Hippocampal formation (tissue), 2 donors: ENCODE measurements around the gene ENPP7.
"Not testable (repeated sequence)": the region's sequence is repeated elsewhere in the genome, so short reads cannot be mapped to it uniquely, and the experiment has no call there.

ENCODE experiments used
- DNase-seq, 2 donors: peaks; one replicate each; lab custom pipeline; 2025; lab: John Stamatoyannopoulos, UW

The ENPP7 gene

DNA sequence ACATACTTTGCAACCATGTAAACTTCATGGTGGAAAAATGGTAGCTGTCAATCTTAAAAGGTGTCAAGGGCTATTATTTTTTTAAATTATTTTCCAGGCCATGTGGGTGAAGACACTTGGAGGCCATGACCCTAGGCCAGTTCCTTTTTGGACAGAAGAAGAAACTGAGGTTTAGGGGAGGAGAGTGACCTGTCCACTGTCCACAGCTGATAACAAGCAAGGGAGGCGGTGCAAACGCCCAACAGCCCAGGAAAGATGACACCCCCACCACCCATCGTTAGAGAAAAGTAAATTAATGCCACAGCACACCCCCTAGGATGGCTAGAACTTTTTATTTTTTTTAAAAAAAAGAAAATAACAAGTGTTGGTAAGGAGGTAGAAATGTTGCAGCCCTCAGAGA, 19.2 kb downstream of the ENPP7 start:
- DNase-seq = no peak

DNA sequence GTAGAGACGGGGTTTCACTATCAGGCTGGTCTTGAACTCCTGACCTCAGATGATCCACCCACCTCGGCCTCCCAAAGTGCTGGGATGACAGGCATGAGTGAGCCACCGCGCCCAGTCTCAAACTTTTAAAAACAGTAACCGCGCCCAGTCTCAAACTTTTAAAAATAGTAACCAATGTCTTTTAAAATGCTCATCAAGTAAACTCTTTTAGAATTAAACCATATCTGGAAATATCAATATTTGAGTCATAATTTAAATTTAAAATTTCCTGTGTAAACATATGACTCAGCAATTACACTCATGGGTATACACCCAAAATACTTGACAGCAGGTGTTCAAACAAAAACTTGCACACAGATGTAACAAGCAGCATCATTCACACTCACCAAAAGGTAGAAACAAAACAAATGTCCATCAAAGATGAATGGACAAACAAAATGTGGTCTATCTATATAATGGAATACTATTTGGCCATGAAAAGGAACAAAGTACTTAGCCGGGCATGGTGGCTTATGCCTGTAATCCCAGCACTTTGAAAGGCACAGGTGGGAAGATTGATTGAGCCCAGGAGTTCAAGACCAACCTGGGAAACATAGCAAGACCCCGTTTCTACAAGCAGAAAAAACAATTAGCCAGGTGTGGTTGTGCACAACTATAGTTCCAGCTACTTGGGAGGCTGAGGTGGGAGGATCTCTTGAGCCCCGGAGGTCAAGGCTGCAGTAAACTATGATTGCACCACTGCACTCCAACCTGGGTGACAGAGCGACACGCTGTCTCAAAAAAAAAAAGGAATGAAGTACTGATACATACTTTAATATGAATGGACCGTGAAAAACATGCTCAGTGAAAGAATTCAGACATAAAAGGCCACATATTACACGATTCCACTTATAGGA, 20.2 kb downstream of the ENPP7 start:
- DNase-seq = no peak

DNA sequence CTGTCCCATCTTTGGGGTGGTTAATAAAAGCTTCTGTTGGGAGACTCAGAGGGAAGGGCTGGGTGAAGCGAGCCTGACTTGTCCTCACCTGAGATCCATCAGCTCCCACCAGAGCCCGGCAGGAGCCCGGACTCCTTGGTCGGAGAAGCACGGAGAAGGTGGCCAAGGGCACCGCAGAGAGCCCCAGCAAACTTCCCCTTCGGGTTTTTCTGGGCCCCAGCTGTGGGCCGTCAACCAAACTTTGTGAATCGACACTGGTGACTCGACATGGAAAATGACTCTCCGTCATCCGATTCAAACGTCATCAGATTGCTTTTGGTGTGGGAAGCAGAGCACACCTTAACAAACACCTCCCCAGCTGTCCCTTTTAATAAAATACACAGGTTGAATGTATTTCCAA, 21.4 kb downstream of the ENPP7 start:
- DNase-seq = no peak

DNA sequence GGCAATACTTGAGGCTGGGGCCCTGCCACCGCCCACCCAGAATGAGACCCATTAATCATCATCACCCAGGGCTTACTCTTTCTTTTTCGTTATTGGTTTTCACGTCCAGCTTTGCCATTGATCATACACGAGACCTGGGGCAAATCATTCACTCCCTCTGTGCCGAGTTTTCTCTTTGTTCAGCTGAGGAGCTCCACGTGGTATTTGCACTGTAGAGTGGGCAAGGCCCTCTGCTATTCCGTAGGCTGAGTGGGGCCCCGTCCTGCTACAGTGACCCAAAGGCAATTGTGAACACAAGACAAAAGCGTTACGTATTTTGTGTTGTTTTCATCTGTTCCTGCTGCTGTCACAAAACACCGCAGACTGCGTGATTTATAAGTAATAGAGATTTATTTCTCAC, 23.6 kb downstream of the ENPP7 start:
- no peak for DNase-seq

DNA sequence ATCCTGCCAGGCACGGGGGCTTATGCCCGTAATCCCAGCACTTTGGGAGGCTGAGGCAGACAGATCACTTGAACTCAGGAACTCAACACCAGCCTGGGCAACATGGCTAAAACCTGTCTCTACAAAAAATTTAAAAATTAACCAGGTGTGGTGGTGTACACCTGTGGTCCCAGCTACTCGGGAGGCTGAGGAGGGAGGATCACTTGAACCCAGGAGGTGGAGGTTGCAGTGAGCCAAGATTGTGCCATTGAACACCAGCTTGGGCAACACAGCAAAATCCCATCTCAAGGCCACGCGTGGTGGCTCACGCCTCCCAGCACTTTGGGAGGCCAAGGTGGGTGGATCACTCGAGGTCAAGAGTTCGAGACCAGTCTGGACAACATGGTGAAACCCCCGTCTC, 24.2 kb downstream of the ENPP7 start:
- not testable (repeated sequence) for DNase-seq

DNA sequence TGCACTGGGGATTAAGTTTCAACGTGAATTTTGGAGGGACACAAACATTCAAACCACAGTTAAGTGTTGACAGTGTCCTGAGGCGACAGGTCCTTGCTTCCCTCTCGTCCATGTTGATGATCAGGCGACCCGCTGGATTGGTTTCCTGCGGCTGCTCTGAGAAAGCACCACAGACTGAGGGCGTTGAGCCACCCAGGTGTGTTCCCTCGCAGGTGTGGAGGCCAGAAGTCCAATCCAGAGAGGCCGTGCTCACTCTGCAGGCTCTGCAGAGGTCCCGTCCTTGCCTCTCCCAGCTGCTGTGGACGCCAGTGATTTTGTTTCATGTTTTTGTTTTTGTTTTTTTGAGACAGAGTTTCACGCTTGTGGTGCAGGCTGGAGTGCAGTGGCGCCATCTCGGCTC, 24.8 kb downstream of the ENPP7 start:
- DNase-seq = no peak

DNA sequence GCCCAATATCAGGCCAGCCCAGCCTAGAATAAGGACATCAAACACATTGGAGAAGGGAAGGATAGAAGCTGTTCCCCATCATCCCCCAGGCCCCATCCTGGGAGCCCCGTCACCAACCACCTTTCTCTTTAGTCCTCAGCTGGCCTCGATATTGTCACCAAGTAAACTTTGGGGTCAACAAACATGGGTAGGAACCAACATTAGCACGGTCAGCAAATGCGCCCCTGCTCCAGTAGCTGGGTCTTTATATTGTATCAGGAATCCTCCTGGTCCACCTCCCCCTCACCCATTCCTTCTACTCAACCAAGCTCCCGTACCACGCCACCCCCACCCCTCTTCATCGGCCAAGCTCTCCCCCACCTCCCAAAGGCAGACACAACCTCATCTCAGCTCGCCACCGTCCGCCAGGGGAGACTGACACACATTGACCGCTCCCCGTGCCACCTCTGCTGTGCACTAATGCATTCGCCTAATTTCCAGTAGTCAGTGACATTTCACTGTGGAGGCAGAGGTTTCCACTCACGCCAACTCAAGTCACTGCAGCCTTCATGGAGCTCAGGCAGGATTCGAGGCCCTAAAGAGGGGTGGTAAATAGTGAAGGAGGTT, 26.5 kb downstream of the ENPP7 start:
- DNase-seq = no peak

DNA sequence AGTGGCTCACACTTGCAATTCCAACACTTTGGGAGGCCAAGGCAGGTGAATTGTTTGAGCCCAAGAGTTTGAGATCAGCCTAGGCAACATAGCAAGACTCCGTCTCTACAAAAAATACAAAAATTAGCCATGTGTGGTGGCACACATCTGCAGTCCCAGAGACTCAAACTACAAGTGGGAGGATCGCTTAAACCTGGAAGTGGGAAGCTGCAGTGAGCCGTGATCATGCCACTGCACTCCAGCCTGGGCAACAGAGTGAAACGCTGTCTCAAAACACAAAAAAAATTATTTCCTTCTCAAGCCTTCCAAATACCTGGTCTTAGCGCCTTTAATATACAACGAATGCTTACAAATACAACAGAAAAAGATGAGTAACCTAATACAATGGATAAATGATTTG, 27.5 kb downstream of the ENPP7 start:
- DNase-seq = no peak

DNA sequence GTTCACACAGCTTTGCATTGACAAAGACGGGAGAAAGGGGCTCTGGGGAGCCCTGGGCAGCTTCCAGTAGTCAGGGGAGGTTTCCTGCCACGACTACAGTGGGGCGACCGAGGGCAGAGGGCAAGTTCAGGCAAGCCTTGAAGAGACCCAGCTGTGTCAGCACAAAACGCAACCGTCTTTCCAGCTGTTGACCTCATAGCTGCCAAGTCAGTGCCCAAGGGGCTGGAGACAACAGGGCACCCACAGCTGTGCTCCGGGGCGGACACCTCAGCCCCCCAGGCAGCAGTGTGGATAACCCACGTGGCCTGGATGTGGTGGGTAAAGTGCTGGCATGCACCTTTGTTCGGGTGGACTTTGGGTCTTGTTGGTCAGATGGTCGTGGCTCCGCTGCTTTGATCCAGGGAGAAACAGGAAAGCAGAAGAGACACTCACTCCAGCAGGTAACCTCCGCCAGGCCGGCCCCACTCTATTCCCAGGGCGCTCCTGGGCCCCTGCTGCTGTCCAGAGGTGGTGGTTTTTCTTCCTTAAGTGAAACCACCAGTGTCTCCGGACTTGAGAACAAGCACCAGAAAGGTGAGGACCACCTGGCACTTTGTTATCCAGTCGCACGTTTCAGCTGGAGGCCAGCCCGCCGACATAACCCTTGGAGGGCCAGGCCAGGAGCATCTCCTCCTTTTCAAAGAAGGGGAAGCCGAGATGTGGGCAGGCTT, 29.6 kb downstream of the ENPP7 start:
- no peak for DNase-seq

DNA sequence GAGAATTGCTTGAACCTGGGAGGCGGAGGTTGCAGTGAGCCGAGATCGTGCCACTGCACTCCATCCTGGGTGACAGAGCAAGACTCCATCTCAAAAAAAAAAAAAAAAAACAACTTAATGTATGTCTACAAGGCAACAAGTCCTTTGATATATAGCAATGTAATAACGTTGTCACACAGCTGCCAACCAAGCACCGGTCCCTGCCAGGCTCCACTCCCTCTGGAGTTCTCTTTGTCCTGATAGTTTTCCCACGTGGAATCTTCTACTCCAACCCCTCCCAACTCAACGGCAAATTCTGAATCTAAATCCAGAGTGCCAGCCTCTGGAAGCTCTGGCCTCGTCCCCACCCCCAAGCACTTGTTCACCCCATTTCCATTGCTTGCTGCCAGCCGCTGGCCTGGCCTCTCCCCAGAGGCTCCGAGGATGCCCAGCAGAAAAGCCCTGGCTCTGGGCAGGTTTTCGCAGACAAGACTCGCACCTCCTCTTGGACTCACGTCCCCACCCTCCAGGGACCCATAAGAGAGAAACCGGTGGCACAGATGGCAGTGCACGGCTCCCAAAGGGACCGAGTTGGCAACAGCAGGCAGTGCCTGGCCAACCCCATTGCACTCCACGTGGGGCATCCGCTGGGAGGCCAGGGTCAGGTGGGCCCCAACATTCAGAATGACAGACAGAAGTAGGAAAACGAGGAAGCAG, 31.3 kb downstream of the ENPP7 start:
- no peak for DNase-seq

DNA sequence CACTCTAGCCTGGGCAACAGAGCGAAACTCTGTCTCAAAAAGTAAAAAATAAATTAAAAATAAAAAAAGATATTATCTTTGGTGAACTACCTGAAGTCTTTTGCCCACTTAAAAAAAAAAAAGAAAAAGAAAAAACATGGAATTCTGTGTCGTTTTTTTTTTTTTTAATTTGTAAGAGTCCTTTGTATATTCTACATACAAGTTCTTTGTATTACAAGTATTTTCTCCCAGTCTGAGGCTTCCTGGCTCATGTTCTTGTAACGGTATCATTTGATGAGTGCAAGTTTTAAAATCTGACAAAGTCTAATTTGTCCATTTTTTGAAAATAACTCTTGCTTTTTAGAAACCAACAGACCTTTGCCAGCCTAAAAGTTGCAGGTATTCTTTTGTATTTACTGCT, 35.0 kb downstream of the ENPP7 start:
- no peak for DNase-seq

DNA sequence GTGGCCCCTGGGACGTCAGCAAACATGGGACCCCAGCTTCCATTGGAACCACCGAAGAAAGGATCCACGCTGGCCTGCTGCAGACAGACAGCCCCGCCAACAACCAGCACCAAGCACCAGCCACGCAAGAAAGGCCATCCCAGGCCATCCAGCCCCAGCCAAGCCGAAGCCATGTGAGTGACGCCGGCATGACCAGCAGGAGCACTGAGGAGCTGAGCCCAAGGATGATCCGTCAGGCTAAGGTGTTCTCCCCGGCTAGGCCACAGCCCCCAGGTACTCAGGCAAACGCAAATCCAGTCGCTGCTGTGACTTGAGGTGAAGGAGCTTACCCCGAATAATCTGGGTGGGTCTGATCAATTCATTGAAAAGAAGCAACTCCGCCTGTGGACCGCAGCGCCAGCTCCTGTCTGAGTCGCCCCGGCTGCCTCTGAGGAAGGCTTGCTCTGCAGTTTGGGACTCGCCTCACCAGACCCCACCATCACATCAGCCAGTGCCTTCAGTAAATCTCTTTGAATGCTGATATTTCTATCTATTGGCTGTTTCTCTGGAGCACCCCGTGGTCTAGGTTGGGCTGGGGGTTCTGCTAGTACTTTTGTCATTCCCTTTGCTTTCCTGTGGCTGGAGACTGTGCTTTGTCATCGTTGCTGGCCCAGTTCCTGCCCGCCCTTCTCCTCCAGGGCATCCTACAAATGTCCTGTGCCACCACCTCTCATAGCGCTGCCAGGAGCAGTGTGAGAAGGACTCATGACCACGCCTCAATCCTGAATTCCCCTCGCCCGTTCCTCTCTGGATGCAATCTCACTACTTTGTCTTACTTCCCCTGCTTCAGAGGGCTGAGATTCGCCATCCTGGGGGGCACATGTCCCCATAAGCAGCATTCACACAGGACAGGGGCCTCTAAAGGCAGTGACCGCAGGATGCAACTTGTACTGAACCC, 39.1 kb downstream of the ENPP7 start:
- no peak for DNase-seq

DNA sequence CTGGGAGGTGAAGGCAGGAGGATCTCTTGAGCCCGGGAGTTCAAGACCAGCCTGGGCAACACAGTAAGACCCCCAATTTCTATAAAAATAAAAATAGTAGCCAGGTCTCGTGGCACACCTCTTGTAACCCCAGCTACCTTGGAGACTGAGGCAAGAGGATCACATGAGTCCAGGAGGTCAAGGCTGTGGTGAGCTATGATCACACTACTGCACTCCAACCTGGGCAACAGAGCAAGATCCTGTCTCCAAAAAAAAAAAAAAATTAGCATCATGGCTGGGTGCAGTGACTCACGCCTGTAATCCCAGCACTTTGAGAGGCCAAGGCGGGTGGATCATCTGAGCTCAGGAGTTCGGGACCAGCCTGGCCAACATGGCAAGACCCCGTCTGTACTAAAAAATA, 40.5 kb downstream of the ENPP7 start:
- DNase-seq = no peak

DNA sequence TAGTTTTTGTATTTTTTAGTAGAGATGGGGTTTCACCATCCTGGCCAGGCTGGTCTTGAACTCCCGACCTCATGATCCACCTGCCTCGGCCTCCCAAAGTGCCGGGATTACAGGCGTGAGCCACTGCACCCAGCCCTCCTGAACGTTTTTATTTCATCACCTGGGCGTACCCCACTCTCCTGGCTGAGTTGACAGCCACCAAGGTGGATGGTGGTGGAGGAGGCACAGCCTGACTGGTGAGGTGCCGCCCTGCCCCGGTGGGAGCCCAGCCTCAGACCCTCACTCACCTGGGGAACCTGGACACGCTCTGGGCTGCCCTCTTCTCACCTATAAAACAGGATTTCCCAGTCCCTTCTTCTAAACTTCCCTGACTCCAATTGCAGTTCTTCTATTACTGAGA, 42.0 kb downstream of the ENPP7 start:
- not testable (repeated sequence) for DNase-seq

DNA sequence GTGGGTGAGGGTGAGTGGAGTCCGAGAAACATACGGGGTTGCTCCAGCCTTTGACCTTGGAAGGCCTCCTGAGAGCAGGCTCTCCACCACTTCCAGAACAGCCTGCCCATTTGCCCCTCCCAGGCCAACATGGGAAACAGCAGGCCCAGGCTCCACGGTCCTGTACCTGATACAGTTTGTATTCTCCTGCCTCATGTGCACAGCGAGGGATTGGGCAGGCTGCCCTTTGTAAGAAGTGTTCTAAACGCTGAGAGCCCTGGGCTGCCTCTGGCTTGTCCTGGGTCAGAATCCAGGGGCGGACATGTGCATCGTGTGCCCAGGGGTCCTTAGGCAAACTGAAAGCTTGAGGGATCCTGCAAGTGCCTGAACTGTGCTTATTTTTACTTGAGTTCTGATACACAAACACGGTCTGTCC, 43.8 kb downstream of the ENPP7 start:
- no peak for DNase-seq

DNA sequence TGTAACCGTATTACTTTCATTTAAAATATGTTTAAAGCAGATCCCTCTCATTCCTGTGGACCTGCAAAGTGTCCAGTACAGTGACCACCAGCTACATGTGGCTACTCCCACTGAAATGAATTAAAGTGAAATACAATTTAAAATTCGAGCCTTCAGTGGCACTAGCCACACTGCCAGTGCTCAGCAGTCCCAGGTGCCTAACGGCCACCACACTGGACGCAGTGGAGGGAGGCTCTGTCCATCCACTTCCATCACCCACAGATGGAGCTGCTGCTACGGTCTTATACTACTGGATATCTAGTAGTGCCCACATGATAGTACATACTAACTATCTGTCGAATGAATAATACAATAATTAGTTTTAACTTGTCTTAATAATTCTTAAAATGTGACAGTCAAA, 44.9 kb downstream of the ENPP7 start:
- no peak for DNase-seq

DNA sequence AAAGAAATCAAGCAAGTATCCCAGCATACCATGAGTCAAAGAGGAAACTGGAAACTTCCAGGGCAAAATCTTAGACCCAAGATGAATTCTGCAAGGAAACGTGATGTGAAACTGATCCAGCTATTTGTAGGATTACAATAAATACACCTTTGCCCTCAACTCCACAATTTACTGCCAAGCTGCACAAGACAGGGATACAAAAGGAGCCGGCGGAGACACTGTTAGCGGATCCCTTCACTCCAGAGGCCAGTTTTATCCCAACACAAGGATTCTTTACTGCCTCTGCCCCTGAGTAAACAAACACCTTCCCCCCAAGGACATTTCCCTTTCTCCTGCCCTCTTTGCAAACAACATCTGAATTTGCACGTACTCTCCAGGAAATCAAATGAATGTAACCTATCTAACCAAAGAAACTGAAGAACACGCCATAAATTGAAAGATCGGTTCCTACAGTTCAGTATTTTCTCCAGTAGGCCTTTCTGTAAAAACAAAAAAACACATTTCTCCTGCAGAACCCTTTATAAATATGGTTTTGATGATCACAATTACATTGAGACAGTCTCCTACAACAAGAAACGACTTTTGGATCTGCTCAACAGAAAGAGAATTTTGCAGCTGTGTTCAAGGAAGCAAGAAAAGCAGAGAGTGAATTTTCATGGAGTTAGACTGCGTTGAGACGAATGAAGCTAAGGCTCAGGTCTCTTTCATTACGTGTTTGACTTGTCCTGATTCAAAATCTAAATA, 45.8 kb downstream of the ENPP7 start:
- DNase-seq = no peak

DNA sequence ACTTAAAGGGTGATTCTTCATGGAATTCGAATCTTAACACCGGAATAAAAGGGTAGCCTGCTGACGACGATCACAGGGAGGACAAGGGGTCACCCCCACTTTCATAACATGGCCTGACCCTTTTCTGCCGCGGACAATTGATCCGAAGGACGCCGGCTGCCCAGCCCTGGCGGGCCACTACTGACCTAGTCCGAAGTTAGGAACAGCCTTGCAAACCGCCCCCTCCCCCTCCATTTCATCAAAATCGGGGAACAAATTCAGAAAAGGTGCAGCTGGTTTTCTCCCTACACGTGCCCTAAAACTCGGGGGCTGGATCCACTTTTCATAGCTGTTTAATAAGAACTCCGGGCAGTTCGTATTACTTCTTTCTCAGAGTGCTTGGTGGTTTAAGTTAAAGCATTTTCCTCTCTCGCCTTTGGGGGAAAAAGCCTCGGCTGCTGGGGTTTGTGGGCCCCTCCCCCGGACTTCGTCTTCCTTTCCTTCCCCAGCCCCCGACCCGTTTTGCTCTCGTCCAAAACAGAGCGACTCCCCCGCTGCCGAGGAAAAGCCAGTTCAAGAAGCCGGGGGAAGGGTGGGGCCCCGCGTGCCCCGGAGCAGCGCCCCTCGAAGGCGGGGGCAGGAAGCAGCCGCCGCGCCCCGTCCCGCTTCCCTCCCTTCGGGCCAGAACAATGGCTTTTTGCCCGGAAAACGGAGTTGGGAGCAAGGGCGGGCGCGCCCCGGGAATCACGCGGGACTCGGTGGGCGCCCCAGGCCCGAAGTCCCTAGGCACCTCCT, 46.6 kb downstream of the ENPP7 start:
- DNase-seq = peak in 1 of 2 donors; percentile 65

DNA sequence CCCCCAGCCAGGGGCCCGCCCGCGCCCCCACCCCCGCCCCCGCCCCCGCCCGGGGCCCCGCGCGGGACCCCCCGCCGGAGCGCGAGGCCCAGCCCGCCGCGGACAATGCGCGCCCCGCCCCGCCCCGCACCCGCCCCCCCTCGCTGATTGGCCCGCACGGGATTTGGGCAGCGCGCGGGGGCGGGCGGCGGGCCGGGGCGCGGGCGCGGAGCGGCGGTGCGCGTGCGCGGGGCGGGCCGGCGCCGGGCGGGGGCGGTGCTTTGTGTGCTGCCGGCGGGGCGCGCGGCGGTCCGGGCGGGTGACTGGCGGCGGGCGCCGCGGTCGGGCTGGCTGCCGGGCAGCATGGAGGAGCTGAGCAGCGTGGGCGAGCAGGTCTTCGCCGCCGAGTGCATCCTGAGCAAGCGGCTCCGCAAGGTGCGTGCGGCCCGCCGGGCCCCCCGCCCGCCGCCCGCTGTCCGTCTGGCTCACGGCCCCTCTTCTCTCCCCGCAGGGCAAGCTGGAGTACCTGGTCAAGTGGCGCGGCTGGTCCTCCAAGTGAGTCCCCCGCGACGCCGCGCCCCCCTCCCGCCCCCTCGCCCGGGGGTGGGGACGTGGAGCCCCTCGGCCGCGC, 47.3 kb downstream of the ENPP7 start, which contains the start of gene CBX2:
CBX2 (plus strand) TSS at position 255 of the 610 bp plus-strand sequence; CDS start at position 343, 88 bp downstream.
- peak; percentile 45 to 70 for DNase-seq
